ENCODE results near the gene CISD1. TPM values are rescaled to one million over a fixed set of nuclear protein-coding genes. Genes with fewer than 3 reads are reported as not detected.

CISD1 gene
- total RNA-seq (2013; cell fraction: nucleolus; rRNA removed): 7.4 and 9.0 TPM in 2 replicates
- 23.0 and 26.0 TPM in 2 replicates for total RNA-seq (2014; rRNA removed)
- total RNA-seq (2014; rRNA removed; fragmentation: Illumina TruSeq; extraction: Trizol): 42.7 and 46.8 TPM in 2 replicates
- total RNA-seq (2021): 31.8 and 34.3 TPM in 2 replicates
- polyA plus RNA-seq (2011; ENCODE audit: low read depth): 20.4 TPM
- polyA plus RNA-seq (2011; rRNA removed): 71.6 and 88.7 TPM in 2 replicates
- 21.3 and 27.3 TPM in 2 replicates for polyA plus RNA-seq (2011; cell fraction: cytosol; rRNA removed)
- 11.8 and 13.8 TPM in 2 replicates for polyA plus RNA-seq (2011; cell fraction: nucleus; rRNA removed)
- 24.1 and 29.1 TPM in 2 replicates for polyA plus RNA-seq (2012)
- 45.4 and 48.0 TPM in 2 replicates for polyA plus RNA-seq (2014; fragmentation: Illumina TruSeq; extraction: Trizol)
- polyA plus RNA-seq (2014; fragmentation: Nextera tagmentation; extraction: Ambion mirVana): 100 to 1,000 TPM; 156 to 162 TPM
- polyA plus RNA-seq (2014; rRNA removed): 21.8 and 28.5 TPM in 2 replicates
- polyA plus RNA-seq (2016; fragmentation: Nextera tagmentation; extraction: Ambion mirVana): 100 to 1,000 TPM; 129 to 139 TPM
- 5.0 and 11.0 TPM in 2 replicates for polyA minus RNA-seq (2011; rRNA and poly(A)+ RNA removed)
- 4.1 and 8.7 TPM in 2 replicates for polyA minus RNA-seq (2011; cell fraction: cytosol; rRNA and poly(A)+ RNA removed)
- 2.2 and 3.1 TPM in 2 replicates for polyA minus RNA-seq (2011; cell fraction: nucleus; rRNA and poly(A)+ RNA removed)
- Bru-seq, nascent RNA: percentile 78 among the genes with signal in this experiment
- percentile 64 among the genes with signal in this experiment for BruChase-seq, experiment 1, labeled RNA remaining after a 6-hour chase
- percentile 64 among the genes with signal in this experiment for BruChase-seq, experiment 2, labeled RNA remaining after a 2-hour chase
- long read RNA-seq, experiment 1, transcript CISD1-201 (3 exons, 2,479 nt): major isoform, 50 of 52 reads
- long read RNA-seq, experiment 1, partial matches to known transcripts: 1 of 52 reads
- long read RNA-seq, experiment 1, other reads (novel, unspliced or antisense): 1 of 52 reads
- long read RNA-seq, experiment 2, transcript CISD1-201 (3 exons, 2,479 nt): major isoform, 140 of 155 reads
- long read RNA-seq, experiment 2, partial matches to known transcripts: 7 of 155 reads
- long read RNA-seq, experiment 2, other reads (novel, unspliced or antisense): 8 of 155 reads

DNA sequence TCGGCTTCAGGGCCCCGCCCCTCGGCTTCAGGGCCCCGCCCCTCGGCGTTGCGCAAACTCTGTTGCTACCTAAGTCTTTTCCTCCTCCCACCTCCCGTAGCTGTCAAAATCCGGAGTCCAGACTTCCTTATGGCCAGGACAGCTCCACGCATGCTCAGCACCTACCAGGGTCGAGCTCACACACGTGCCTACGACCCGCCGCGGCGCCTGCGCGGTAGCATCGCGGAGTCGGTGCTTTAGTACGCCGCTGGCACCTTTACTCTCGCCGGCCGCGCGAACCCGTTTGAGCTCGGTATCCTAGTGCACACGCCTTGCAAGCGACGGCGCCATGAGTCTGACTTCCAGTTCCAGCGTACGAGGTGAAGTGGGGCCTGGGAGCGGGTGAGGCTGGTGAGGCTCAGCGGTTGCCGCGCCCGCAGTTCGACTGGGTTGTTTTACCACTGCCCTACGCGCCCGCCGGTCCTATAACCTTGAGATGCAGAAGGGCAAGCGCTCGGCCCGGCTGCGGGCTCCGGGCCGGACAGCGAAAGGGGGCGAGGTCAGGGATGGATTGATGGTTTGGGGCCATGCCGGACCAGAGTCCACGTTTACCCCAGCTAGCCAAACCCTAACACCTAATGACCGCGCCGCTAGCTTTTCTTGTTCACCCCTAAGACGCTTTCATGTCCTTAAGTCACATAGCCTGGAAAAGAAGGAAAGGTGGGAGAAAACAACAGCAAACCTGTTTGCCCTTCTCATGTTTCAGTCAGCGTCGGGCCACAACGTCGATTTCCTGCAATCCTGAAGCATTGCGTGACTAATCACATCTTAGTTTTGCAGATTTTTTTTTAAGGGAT, at the start of gene CISD1:
CISD1 (plus strand) TSS at position 217 of the 836 bp plus-strand sequence; CDS start at position 329, 112 bp downstream.
- Histone ChIP-seq H3K9ac (ENCODE audit: control insufficient read depth, insufficient read depth, low read length) (peak within 1 kb of the TSS; percentile 82), H3K36me3 (ENCODE audit: control insufficient read depth in 2 of 2, insufficient read depth in 2 of 2, low read length in 1 of 2) (no peaks in the 10 kb centered on the region), H3K4me2 (ENCODE audit: control insufficient read depth, insufficient read depth) (peak within 1 kb of the TSS; percentile 95), H3K9me3 (replicated peaks; ENCODE audit: control insufficient read depth, insufficient read depth, low read length) (no peaks in the 10 kb centered on the region), H3K27me3 (replicated peaks in 1 of 2; ENCODE audit: control insufficient read depth in 2 of 2, insufficient read depth in 2 of 2, low read length in 1 of 2) (no peaks in the 10 kb centered on the region), H3K4me3 (peak within 1 kb of the TSS; percentile 76), H3K4me1 (ENCODE audit: control insufficient read depth, insufficient read depth, low read length) (0 out of 2 replicates have a peak, but pooled peaks cover 5% of the 10 kb centered on the region), H4K20me1 (ENCODE audit: control insufficient read depth, insufficient read depth) (no peaks in the 10 kb centered on the region), H3K27ac (ENCODE audit: control insufficient read depth, insufficient read depth) (peak within 1 kb of the TSS; percentile 86), H2AFZ (ENCODE audit: control insufficient read depth, low read depth, low read length) (peak within 1 kb of the TSS; percentile 97), H3K79me2 (ENCODE audit: control insufficient read depth, insufficient read depth, low read length) (peaks cover 60% of the 10 kb centered on the region)
- DNase-seq (ENCODE audit: low read depth, low spot score) (peak; percentile 96), ATAC-seq (peak; percentile 76), FAIRE-seq (peak; percentile 95)
- ChIA-PET RAD21 (ENCODE audit: unreplicated experiment) (interaction anchor here (1.0 to 1.6 kb wide), 7 partner anchors 9 to 116 kb away, joined by 3 to 20 read pairs (median 4); partner anchors contain the start of gene TFAM), CTCF (interaction anchor here (0.6 to 2.3 kb wide), 7 partner anchors 11 to 118 kb away, joined by 3 to 12 read pairs (median 5); partner anchors contain the start of gene TFAM), SMC1A (ENCODE audit: uncharacterized antibody, unreplicated experiment) (interaction anchor here (0.8 to 2.5 kb wide), 7 partner anchors 12 to 117 kb away, joined by 3 to 16 read pairs (median 5); partner anchors contain the start of gene TFAM), POLR2A (interaction anchor here (0.7 to 1.6 kb wide), 13 partner anchors 14 to 812 kb away, joined by 3 to 10 read pairs (median 4); partner anchors contain the start of genes TFAM and UBE2D1)
- BruUV-seq (replicated peaks): no TSS peak
- intact Hi-C loops (cut with micrococcal nuclease; ENCODE audit: unreplicated experiment): loop anchor here (2.0 to 10.0 kb wide), 3 partner anchors 14 to 1636 kb away; partner anchors contain the start of genes CCDC6 and UBE2D1
- in situ Hi-C loops (cut with MboI): no loop called here
- WGBS (ENCODE audit: insufficient coverage, insufficient replicate concordance, low lambda C conversion rate, missing lambda C conversion rate): under 1% methylated on average over 66 of the region's 66 CpGs
- TF ChIP-seq KAT2A (conservative IDR thresholded peaks at IDR 0.05; ENCODE audit: control insufficient read depth, low read depth, low read length): no peak
- TF ChIP-seq ZZZ3 (IDR thresholded peaks at IDR 0.05; ENCODE audit: control insufficient read depth, insufficient read length, low read depth): no peak
- TF ChIP-seq NBN (IDR thresholded peaks at IDR 0.05): peak; percentile 78
- TF ChIP-seq, protein P1, sequence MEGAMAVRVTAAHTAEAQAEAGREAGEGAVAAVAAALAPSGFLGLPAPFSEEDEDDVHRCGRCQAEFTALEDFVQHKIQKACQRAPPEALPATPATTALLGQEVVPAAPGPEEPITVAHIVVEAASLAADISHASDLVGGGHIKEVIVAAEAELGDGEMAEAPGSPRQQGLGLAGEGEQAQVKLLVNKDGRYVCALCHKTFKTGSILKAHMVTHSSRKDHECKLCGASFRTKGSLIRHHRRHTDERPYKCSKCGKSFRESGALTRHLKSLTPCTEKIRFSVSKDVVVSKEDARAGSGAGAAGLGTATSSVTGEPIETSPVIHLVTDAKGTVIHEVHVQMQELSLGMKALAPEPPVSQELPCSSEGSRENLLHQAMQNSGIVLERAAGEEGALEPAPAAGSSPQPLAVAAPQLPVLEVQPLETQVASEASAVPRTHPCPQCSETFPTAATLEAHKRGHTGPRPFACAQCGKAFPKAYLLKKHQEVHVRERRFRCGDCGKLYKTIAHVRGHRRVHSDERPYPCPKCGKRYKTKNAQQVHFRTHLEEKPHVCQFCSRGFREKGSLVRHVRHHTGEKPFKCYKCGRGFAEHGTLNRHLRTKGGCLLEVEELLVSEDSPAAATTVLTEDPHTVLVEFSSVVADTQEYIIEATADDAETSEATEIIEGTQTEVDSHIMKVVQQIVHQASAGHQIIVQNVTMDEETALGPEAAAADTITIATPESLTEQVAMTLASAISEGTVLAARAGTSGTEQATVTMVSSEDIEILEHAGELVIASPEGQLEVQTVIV (IDR thresholded peaks at IDR 0.05; ENCODE audit: borderline replicate concordance, partially characterized antibody): peak; percentile 51
- TF ChIP-seq MYB (IDR thresholded peaks at IDR 0.05; ENCODE audit: borderline replicate concordance, low read depth, low read length): 0 out of 2 replicates have a peak, but pooled peaks have one; percentile 15
- 0 out of 2 replicates have a peak, but pooled peaks have one; percentile 47 for TF ChIP-seq BACH1 (IDR thresholded peaks at IDR 0.05; ENCODE audit: borderline replicate concordance)
- no peak for TF ChIP-seq POLR2AphosphoS2 (IDR thresholded peaks at IDR 0.05; ENCODE audit: low read depth, low read length)
- 0 out of 2 replicates have a peak, but pooled peaks have one; percentile 52 for TF ChIP-seq ASH2L (IDR thresholded peaks at IDR 0.05; ENCODE audit: borderline replicate concordance, low read depth)
- TF ChIP-seq, protein P2, sequence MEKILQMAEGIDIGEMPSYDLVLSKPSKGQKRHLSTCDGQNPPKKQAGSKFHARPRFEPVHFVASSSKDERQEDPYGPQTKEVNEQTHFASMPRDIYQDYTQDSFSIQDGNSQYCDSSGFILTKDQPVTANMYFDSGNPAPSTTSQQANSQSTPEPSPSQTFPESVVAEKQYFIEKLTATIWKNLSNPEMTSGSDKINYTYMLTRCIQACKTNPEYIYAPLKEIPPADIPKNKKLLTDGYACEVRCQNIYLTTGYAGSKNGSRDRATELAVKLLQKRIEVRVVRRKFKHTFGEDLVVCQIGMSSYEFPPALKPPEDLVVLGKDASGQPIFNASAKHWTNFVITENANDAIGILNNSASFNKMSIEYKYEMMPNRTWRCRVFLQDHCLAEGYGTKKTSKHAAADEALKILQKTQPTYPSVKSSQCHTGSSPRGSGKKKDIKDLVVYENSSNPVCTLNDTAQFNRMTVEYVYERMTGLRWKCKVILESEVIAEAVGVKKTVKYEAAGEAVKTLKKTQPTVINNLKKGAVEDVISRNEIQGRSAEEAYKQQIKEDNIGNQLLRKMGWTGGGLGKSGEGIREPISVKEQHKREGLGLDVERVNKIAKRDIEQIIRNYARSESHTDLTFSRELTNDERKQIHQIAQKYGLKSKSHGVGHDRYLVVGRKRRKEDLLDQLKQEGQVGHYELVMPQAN (conservative IDR thresholded peaks at IDR 0.05): peak; percentile 74

Measured in GM12878 (cell line).